GM21528 (cell line): Measurements from ENCODE around the gene LRMDA.

Source experiments
- ATAC-seq: cut with Tn5 transposase; IDR thresholded peaks from one replicate; pipeline ENCODE4 v1.9.1; 2021; ENCODE audit warnings: mild to moderate bottlenecking, moderate library complexity; ENCODE audit not compliant: unreplicated experiment, low FRiP score

Gene LRMDA

DNA sequence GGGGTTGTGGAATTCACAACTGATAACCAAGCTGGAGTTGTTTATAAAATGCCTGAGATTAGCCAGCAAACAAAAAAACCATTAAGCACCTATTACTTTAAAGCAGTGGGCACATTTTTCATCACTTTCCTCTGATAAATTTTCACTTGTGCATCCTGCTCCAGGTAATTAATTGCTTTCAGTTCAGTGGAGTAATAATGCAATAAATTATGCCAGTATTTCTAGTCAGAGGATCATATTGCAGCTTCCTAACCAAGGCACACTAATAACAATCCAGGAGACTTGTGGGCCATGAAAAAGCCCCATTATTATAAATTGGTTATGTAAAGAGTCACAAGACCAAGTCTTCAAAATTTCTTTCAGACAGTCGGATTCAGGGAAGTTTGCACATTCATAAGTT is 193.2 kb downstream of the LRMDA start:
- no peak for ATAC-seq

DNA sequence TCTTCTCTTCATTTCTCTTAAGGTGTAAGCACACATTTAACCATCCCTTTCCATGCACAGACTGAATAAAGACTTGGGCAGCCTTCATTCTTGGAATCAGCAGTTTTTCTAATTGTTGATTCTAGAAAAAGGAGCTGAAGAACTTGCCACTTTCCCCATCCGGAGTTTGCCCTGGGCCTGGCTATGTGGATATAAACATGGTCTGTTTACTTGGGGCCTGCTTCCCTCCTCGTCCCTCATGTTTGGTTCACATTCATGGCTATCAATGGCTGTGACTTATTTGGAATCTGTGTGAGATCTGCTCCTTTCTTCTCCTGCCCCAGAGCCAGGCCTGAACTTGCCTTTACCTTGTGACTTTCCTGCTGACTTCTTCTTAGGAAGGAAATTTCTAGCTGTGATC is 199.3 kb downstream of the LRMDA start:
- no peak for ATAC-seq

DNA sequence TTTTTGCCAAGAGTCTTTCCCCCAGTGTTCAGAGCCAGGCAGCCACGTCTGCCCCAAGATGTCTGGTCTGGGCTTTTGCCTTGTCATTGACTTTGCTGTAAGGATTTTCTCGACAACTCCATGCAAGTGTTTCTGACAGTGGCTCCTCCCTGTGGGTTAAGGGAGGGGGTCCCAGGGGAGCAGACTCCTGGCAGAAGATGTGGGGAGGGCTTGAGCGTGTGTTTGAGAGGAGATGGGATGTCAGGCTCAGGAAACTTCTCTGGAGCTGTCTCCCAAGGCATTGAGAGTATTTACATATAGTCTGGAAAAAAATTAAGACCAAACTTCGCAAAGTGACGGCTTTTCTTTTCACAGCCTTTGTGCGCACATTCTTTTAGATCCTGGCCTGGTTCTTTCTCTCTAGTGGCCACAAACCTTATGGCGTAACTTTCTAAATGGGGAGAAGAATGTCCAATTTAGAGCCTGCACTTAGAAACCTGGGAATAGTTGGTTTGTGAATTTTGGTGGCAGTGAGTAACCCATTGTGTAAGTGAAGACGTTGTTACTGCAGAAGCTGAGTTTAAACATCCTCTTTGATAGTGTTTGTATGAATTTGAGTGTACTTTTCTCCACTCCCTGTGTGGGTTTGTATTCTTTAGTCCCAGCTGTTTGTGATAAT is 201.5 kb downstream of the LRMDA start:
- ATAC-seq = no peak

DNA sequence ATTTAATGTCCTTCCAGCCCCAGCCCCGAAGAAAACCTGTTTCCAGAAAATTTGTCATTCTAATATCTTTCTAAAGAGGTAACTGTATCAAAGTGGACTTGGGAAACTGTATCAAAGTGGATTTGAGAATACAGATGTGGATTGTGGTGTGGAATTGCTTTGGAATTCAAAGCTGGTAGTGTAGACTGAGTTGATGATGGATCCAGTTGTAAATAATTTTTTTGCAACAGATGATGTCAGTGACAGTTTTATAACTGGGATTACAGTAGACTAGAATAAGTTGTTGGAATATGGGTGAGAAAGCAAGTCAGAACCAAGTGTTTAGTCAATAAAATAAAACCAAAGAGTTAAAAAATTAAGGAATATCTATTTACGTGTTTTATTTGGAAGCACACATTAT is 202.1 kb downstream of the LRMDA start:
- no peak for ATAC-seq

DNA sequence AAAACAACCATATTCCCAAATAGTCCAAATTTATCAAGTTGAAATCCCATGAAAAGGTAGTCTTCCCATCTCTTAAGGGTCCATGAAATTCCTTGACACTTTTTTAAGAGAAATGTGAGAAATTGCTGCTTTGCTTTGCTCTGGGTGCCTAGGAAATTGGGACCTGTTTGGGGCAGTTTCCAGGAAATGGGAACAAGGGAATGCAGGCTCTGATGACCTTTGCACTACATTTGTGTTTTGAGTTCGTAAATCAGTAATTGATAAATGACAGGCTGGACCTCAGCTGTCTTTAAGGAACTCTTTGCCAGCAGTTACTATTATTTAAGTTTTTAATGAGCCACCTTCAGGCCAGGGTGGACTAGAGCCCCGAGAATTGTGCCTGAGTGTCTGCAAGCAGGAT is 203.5 kb downstream of the LRMDA start:
- no peak for ATAC-seq

DNA sequence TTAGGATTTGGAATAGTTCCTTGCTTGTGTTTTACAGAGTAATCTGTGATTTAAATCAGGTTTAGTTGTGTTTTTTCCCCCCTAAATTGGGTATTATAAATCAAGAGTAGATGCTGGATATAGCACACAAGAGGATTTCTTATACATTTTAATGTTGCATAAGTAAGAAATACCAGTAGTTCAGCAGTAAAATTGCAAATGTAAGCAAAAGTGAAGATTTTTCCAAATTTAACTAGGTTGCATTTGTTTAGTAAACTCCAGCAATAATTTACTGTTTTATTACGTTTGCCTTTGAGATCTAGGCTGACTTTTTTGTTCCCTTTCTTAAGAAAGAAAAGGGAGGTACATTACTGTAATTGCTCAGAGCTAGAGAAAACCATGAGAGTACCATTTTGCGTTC is 207.3 kb downstream of the LRMDA start:
- ATAC-seq = no peak

DNA sequence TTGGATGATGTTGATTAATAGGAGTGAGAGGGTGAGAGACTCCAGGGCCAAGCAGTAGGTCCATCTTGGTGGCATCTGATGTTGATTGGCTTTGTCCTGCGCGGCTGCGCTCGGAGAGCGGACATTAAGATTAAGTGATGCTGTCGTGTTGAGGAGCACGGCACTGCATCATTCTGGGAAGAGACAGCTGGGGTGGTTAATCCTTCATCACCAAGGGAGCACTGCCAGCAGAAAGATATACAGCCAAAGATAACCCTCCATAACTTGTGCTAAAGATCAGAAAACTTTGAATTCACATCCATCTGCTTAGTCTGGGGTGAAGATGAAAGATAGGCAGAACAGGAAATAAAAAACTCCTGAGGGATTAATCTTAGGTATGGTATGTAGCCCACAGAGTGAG is 208.3 kb downstream of the LRMDA start:
- ATAC-seq = no peak

DNA sequence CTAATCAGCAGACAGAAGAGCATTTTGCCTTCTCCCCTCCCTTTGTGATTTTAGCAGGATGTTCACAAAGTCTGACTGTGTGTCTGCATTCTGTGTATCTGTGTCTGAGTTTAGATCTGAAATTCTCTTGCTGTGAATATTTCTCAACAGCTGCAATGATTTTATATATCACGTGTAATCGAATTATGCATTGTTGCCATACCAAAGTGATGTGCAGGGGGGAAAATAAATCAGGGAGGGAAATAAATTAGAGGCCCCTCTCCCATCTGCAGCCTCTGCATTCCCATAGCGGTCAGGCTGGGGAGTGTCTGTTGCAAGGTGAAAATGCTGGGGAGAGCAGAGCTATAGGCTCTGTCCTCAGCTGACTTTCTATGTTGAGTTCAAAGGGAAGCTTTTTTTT is 209.0 kb downstream of the LRMDA start:
- ATAC-seq = no peak

DNA sequence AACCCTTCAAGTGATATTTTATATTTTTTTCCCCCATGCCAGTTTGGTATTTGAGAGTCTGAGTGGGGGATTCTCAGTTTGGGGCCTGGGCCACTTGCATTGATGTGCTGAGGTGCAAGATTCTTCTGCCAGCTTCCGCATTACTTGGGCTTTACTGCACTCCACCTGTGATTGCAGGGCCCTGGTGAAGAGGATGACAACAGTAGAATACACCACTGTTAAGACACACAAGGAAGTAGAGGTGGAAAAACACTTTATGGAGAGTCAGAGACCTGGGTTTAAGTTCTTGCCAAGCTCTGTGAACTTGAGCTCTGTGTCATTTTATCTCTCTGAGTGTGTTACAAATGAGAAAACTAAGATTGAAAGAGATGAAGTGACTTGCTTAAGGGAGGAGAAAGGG is 209.4 kb downstream of the LRMDA start:
- no peak for ATAC-seq

DNA sequence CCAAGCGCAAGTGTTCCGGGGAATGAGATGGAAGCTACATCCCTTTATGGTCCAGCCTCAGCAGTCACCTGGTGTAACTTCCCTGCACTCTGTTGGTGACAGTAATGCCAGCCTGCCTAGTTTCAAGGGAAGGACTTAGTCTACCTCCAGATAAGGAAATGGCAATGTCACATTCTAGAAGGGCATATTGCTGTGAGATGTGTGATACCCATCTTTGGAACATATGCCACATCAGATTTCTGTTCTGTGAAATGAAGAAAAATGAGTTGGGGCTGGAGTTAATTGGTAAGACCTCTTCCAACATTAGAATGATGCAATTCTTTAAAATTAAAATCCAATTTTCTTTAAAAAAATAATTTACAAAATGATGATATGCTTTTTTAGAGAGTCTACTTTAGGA is 212.0 kb downstream of the LRMDA start:
- no peak for ATAC-seq

DNA sequence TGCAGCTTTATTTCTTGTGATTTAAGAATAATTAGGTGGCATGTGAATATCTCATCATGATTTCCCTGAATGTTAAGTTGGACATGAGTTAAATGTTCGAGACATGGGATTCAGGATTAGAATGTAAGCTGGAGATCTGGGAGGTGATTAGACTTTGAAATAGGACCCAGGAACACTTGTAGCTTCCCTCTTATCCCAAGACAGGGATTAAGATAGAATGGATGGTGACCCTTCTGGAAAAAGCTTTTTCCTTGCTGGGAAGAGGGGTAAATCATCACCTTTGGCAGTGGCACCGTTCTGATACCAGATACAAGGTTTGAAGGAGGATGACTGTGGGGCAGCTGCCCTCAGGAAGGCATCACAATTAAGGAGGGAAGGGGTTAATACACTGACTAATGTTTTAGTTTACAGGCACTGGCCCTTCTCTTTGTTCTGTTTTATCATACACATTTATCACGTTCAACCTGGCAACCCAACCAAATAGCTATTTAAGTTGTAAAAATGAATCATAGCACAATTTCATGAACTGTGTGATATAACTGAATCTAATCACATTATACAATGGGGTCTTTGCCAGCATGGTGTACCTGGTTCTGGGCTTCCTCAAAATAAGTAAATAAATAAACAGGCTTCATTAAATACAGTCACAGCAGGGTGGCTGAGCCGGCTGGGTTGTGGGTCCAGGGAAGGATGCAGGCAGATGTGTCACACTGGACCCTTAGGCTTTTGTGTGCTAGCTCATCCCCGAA is 212.7 kb downstream of the LRMDA start:
- no peak for ATAC-seq

DNA sequence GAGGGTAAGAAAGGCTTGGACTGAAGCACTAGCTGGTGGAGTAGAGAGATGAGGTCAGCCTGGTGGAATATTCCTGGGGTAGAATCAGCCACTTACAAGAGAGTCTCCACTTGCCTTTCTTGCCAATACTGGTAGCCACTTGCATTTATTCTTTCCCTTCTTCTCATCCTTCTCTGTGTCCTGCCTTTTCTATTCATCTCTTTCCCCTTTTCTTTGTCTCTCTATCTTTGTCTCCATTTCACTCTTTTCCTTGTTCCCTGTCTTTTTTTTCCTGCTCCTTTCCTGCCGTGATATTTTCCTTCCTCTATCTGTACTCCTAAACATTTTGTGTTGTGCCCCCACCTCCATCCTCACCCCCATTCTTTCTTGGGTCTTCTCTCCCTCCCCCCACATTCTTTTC is 214.3 kb downstream of the LRMDA start:
- no peak for ATAC-seq

DNA sequence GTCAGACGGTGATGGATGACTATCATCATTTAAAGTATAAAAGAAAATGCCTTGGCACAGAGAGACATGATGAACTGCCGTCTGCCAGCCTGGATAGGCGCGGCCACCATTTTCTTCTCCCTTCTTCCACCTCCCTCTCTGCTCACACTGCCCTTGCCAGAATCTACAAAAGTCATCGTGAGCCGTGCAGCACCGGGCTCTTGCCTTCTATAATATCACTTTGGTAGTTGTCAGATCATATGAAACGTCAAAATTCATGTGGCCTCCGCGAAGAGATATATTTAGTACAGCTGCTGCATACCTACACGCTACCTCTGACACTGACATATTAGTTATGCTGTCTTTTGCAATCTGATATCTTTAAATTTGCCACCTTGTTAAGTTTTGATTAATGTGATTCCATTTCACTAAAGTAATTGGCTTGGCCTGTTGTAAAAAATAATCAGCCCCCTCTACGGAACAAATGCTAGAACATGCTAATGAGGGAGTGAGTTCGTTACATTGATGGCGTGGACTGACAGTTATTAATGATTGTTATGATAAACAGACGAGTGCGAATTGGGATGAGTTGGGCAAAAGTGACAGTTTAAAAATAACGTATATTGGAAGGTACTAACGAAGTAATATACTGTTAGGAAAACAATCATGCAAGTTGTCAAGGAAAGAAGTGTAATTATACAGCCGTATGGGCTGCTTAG is 214.9 kb downstream of the LRMDA start:
- no peak for ATAC-seq

DNA sequence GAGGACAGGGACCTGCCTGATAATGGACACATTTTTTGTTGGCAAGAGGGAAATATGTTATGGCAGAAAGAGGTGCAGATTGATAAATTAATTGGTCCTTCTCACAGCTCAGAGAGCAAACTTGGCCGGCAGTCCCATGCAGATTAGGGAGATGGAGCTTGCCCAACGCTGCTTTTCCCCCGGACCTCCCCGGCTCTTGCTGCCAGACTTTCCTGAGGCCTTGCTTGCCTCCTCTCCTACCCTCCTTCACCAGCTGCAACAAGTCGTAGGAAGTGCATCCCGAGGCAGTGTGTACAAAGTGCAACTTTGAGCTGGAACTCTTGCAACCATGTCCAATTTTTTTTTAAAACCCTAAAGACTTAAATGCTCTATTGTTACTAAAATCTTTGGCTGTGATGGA is 215.5 kb downstream of the LRMDA start:
- ATAC-seq = no peak

DNA sequence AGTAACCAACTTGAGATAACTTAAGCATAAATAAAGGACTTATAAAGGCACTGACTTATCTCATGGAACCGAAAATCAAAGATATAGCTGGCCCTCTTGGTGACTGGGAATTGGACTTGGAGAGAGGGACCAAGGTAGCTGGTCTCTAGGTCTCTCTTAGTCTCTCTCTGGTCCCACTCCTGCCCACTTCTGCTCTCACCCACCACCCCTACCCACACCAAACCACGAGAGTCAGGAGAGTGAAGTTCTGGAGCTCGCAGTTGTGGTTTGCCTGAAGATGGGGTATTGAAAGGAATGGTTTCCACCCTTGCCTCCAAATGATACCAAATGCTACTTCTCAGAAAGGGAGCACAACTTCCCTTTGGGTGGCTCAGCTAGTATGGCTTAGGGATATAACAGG is 216.3 kb downstream of the LRMDA start:
- ATAC-seq = no peak

DNA sequence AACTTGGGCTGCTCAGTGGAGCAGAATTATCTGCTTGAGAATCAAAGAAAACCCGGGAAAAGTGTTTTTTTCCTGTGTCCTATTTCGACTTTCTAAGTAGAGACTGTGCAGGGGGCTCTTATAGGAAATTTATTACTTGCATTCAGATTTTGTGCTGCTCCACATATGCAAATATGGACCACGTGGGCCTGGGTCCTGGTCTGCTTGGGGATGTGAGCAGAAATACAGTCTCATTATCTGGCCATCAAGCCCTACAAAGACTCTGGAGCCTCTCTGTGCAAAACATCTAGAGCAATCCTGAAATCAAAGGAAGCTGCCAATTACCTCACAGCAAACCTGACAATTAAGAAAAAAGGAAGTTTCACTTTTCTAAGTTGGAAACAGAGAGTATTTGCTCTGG is 216.9 kb downstream of the LRMDA start:
- ATAC-seq = no peak

DNA sequence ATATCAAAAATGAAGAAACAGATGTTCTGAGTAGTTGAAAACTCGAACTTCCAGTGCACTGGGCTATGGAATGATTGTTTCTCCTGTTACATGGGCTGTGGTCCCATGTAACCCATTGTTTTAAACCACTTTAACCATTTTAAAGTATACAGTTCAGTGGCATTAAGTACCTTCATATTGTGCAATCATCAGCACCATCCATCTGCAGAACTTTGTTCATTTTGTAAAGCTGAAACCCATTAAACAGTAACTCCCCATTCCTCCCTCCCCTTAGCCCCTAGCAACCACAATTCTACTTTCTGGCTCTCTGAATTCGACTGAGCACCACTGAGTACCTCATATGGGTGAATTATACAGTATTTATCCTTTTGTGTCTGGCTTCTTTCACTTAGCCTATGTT is 217.4 kb downstream of the LRMDA start:
- ATAC-seq = no peak

DNA sequence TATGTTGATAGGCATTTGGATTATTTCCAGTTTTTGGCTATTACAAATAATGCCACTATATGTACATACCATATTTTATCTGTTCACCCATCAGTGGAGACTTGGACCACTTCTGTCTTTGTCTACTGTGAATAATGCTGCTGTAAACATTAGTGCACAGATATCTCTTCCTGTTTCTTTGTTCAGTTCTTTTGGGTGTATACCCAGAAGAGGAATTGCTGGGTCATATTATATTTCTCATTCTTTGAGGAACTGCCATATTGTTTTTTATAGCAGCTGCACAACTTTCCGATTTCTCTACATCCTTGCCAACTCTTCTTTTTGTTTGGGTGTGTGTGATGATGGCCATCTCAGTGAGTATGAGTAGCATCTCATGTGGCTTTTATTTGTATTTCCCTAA is 218.0 kb downstream of the LRMDA start:
- no peak for ATAC-seq

DNA sequence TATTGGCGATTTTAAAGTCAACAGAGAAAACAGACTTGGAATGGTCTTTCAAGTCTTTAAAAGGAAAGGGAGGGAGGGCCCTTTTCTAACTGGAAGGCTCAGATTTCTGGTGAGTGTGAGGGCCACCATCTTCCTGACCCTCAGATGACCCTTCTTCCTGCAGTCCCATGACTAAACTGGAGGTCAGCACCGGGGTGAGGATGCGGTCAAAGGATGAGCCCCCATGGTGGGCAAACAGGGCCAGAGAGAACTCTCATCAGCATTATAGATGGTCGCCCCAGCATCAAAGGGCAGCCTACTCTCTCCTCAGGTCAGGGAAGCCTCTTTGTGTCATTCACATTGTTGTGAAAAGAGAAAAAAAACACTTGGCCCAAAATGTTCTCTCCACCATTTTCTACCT is 219.2 kb downstream of the LRMDA start:
- ATAC-seq = no peak

DNA sequence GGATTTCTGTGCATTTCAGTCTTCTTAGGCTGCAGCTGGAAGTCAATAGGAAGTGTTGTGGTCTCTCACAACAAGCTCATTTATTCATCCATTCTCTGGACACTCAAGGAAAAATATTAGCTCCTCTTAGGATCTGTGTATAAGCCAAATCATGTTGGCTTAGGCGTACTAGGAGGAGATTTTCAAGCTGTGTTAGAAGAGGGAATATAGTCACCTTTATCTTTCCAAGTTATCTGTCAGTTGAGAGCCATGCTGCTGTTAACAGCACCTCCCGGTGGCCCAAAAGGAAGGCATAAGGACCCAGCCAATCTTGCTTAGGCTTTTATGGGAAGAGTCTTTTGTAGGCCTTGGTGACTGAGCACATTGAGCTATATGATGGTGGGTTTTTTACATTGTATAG is 220.0 kb downstream of the LRMDA start:
- no peak for ATAC-seq

DNA sequence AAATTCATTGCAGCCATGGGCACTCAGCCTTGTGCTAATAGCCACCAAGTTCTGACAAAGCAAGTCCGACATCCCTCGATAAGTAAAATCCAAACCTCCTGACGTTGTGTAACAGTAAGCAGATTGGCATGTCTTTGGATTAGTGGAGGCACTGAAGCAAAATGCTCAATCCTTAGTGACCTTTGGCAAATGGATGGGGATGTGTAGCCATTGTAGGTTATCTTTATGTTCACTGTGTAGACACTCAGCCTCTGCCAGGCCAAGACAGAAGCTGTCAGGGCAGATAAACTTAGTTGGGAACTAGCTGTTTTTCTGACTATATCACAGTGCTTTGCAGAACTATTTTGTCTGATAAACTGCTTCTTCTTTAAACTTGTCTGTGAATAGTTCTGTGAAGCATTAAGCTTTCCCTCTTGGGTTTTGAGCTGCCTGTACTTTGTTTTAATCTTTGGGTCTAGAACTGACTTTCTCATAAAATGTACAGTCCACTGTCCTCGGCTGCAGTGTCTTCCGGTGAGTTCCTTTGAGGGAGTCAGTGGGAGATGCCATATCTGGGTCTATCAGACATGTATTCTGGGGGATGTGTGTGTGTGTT is 220.8 kb downstream of the LRMDA start:
- no peak for ATAC-seq

DNA sequence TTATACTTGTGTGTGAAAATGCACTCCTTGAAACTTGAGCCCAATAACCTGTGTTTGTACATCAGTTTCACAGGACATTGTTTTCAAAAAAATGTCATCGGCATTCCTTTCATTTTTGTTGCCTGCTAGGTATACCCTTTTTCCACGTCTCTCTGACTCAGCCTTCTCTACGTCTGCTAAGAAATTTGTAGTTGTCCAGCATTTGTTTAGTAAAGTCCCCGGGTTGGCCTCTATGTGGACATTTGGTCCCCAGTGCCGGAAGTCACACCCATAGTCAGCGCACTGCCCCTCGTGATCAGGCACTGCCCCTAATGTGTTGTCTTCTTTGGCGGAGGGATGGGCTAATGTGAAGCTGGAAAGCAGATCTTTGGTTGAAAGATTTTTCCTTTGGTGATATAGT is 222.3 kb downstream of the LRMDA start:
- ATAC-seq = no peak
